Measurements from ENCODE around the gene ERG. TPM values are rescaled to one million over a fixed set of nuclear protein-coding genes. Genes with fewer than 3 reads are reported as not detected.
A peak's percentile ranks its signal among the peaks of the same experiment; 100 is the strongest.

The ERG gene
- total RNA-seq, 1 donor from 2014 or later = under 0.01 TPM

DNA sequence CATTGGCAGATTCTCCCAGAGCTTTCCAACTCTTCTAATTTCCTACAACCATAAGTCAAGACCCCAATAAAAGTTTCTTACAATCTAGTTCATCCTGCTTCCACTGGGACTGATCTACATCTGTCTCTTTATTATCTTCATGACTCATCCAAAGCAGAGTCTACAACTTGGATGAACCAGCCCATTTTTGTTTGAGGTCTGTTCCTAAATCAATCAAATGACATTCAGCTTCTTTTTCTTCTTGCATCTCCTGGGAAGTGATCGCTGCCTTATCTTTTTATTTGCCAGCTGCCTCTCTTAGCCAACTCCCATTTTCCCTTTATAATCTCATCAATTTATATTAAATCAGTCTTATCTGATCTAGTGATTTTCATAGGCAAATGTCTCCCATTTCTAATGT, 105.6 kb downstream of the ERG start:
- no peaks in the 10 kb centered on the region for H3K27me3 ChIP-seq (ENCODE audit: control insufficient read depth, insufficient read depth, low read length)
- no peak for FAIRE-seq
- TF ChIP-seq, protein P1, sequence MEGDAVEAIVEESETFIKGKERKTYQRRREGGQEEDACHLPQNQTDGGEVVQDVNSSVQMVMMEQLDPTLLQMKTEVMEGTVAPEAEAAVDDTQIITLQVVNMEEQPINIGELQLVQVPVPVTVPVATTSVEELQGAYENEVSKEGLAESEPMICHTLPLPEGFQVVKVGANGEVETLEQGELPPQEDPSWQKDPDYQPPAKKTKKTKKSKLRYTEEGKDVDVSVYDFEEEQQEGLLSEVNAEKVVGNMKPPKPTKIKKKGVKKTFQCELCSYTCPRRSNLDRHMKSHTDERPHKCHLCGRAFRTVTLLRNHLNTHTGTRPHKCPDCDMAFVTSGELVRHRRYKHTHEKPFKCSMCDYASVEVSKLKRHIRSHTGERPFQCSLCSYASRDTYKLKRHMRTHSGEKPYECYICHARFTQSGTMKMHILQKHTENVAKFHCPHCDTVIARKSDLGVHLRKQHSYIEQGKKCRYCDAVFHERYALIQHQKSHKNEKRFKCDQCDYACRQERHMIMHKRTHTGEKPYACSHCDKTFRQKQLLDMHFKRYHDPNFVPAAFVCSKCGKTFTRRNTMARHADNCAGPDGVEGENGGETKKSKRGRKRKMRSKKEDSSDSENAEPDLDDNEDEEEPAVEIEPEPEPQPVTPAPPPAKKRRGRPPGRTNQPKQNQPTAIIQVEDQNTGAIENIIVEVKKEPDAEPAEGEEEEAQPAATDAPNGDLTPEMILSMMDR (IDR thresholded peaks at IDR 0.05; ENCODE audit: insufficient read depth, low read length, severe bottlenecking) = no peak
- H3K36me3 ChIP-seq (ENCODE audit: control insufficient read depth, insufficient read depth, low read length) = no peaks in the 10 kb centered on the region
- H3K4me3 ChIP-seq (ENCODE audit: low read depth, low read length) = no peak overlapping the region
- DNase-seq (ENCODE audit: low read depth) = no peak

DNA sequence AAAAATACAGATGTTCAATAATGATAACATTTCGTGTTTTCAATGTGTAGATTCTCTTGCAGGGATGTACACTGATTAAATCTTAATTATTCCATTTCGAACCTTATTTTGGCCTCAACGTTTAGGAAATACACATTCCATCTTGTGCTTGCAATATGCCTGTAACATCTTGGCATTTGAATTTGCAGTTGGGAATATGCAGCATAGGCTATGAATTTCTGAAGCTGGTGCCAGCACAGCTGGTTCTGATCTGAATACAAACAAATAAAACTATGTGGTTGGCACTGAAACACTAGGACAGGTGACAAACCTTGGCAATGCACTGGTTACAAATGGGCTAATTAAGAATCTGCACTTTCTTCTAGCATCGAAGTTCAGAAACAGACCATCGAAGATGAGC, 108.4 kb downstream of the ERG start:
- Histone ChIP-seq H3K36me3 (ENCODE audit: control insufficient read depth, insufficient read depth, low read length) (no peaks in the 10 kb centered on the region), H3K4me3 (ENCODE audit: low read depth, low read length) (no peak overlapping the region), H3K27me3 (ENCODE audit: control insufficient read depth, insufficient read depth, low read length) (no peaks in the 10 kb centered on the region)
- TF ChIP-seq, protein P1 (IDR thresholded peaks at IDR 0.05; ENCODE audit: insufficient read depth, low read length, severe bottlenecking) = no peak
- FAIRE-seq (no peak), DNase-seq (ENCODE audit: low read depth) (no peak)

DNA sequence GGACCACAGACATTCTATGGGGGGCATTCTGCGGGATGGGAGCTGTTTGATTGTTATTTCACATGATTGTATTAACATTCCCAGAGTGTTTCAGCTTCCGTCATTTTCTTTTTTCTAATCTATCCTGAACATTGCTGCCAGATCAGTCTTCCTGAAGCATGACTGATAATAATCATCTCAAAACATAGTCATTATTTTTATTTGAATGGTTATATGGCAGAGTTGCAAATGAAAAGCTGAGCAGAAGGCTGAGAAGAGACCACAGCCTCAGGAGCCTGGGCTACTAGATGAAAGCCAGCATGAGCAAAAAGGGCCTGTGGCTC, 109.0 kb downstream of the ERG start:
- no peak for FAIRE-seq
- Histone ChIP-seq H3K4me3 (ENCODE audit: low read depth, low read length) (no peak overlapping the region), H3K27me3 (ENCODE audit: control insufficient read depth, insufficient read depth, low read length) (no peaks in the 10 kb centered on the region), H3K36me3 (ENCODE audit: control insufficient read depth, insufficient read depth, low read length) (no peaks in the 10 kb centered on the region)
- TF ChIP-seq, protein P1 (IDR thresholded peaks at IDR 0.05; ENCODE audit: insufficient read depth, low read length, severe bottlenecking) = no peak
- no peak for DNase-seq (ENCODE audit: low read depth)

DNA sequence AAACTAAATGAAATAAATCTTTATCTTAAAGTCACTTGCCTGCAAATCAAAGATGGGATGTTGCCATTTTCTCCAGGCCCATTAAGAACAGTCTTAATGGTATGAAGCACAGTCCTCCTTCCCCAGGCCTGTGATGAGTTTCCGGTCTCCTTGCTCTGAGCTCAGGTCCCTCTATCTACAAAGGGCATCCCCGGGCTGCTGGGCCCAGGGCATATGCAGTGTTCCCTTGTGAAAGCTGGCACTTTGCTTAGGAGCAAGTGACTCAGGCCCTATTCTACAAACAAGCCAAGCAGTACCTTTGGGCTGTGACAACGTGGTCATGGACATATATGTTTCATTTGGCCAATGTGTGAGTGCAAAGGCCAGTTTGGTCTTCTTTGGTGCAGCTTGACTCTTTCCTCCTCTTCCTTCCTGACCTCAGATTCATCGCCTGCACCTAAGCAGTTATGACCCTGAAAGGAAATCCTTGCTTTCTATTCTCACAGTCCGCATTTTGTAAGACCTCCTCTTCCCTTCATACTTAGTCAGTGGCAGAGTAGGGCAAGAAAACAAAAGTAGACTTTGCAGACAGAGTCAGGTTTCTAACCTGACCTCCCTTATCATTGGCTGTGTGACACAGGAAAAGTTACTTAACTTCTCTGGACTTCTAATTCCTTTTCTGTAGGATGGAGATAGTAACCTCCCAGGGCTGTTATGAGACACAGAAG, 109.5 kb downstream of the ERG start:
- DNase-seq (ENCODE audit: low read depth) (no peak), FAIRE-seq (no peak)
- no peaks in the 10 kb centered on the region for H3K27me3 ChIP-seq (ENCODE audit: control insufficient read depth, insufficient read depth, low read length)
- H3K36me3 ChIP-seq (ENCODE audit: control insufficient read depth, insufficient read depth, low read length) = no peaks in the 10 kb centered on the region
- TF ChIP-seq, protein P1 (IDR thresholded peaks at IDR 0.05; ENCODE audit: insufficient read depth, low read length, severe bottlenecking) = no peak
- H3K4me3 ChIP-seq (ENCODE audit: low read depth, low read length) = no peak overlapping the region

GRCh38 chr21:38388203-38388602, 110.1 kb downstream of the ERG start:
- peak; percentile 20 for DNase-seq (ENCODE audit: low read depth)
- TF ChIP-seq, protein P1 (IDR thresholded peaks at IDR 0.05; ENCODE audit: insufficient read depth, low read length, severe bottlenecking) = no peak
- Histone ChIP-seq H3K36me3 (ENCODE audit: control insufficient read depth, insufficient read depth, low read length) (no peaks in the 10 kb centered on the region), H3K27me3 (ENCODE audit: control insufficient read depth, insufficient read depth, low read length) (no peaks in the 10 kb centered on the region), H3K4me3 (ENCODE audit: low read depth, low read length) (no peak overlapping the region)
- FAIRE-seq = no peak

- no peaks in the 10 kb centered on the region for H3K27me3 ChIP-seq (ENCODE audit: control insufficient read depth, insufficient read depth, low read length)
- TF ChIP-seq, protein P1 (IDR thresholded peaks at IDR 0.05; ENCODE audit: insufficient read depth, low read length, severe bottlenecking) = no peak
- FAIRE-seq = no peak
- H3K36me3 ChIP-seq (ENCODE audit: control insufficient read depth, insufficient read depth, low read length) = no peaks in the 10 kb centered on the region
- DNase-seq (ENCODE audit: low read depth) = peak; percentile 12
- H3K4me3 ChIP-seq (ENCODE audit: low read depth, low read length) = no peak overlapping the region
Observed at GRCh38 chr21:38386967-38387366, 111.3 kb downstream of the ERG start.

All from bronchial epithelial cell (primary cell).